Activated CD4-positive, CD25-positive, alpha-beta regulatory T cell treated with anti-CD3 and anti-CD28 coated beads, Interleukin-2, amount 50 U/mL, for 16 hours (primary cell): Measurements from ENCODE around the gene CYTL1.

Experiments used
- DNase-seq: peaks from one replicate; pipeline ENCODE4 v3.0.0-alpha.2; 2020; ENCODE audit warnings: low read depth, low spot score

Gene CYTL1

GRCh38 chr4:4969298-4969697 lies 50.0 kb downstream of the CYTL1 start:
- no peak for DNase-seq

GRCh38 chr4:4968161-4968725 lies 51.0 kb downstream of the CYTL1 start:
- no peak for DNase-seq
